Heart right ventricle (tissue), 16 donors: ENCODE results near the gene GTPBP4. TPM values are rescaled to one million over a fixed set of nuclear protein-coding genes. Genes with fewer than 3 reads are reported as not detected.

Experiments used
- ATAC-seq, 8 donors: fragments of 200-7000 bp; cut with Tn5 transposase; one replicate each; pipeline ENCODE4 v1.9.1; 2020; ENCODE audit warnings: mild to moderate bottlenecking in 8 of 8, moderate library complexity in 8 of 8, moderate number of reproducible peaks in 1 of 8
- DNase-seq, 2 donors: peaks; one replicate each; pipeline ENCODE4 v3.0.0-alpha.2; 2020
- H3K27ac ChIP-seq, 10 donors: fragments of 200-600 bp; sonication (generic) in 2 of 10; one replicate each; pipeline versions ENCODE4 v1.5.0 to v1.8.0; 2020 to 2022; ENCODE audit warnings: mild to moderate bottlenecking in 3 of 10
- H3K27me3 ChIP-seq, 7 donors: fragments of 200-600 bp; one replicate each; pipeline ENCODE4 v1.8.0; 2021 to 2022; ENCODE audit warnings: mild to moderate bottlenecking in 2 of 7
- H3K36me3 ChIP-seq, 9 donors: fragments of 200-600 bp; sonication (generic) in 1 of 9; one replicate each; pipeline versions ENCODE4 v1.5.0 to v1.8.0; 2020 to 2022; ENCODE audit warnings: mild to moderate bottlenecking in 2 of 9
- H3K4me1 ChIP-seq, 9 donors: fragments of 200-600 bp; sonication (generic) in 1 of 9; one replicate each; pipeline versions ENCODE4 v1.5.0 to v1.8.0; 2020 to 2022; ENCODE audit warnings: mild to moderate bottlenecking in 4 of 9
- H3K4me3 ChIP-seq, 10 donors: fragments of 200-600 bp; sonication (generic) in 2 of 10; one replicate each; pipeline versions ENCODE4 v1.5.0 to v1.8.0; 2020 to 2022; ENCODE audit warnings: mild to moderate bottlenecking in 7 of 10, moderate library complexity in 2 of 10
- H3K9me3 ChIP-seq, 11 donors: fragments of 200-600 bp in 10 of 11; sonication (generic) in 2 of 11; one replicate each; pipeline versions ENCODE4 v1.5.0 to v1.8.0; 2013 to 2022; ENCODE audit warnings: mild to moderate bottlenecking in 2 of 11, control low read depth in 1 of 11, moderate library complexity in 1 of 11
- CTCF ChIP-seq, 9 donors: fragments of 200-600 bp; sonication (generic) in 2 of 9; IDR thresholded peaks; one replicate each; pipeline versions ENCODE4 v1.5.0 to v1.8.0; 2021 to 2022; ENCODE audit warnings: antibody characterized with exemption in 9 of 9, mild to moderate bottlenecking in 5 of 9, moderate library complexity in 1 of 9
- WGBS, 2 donors: extraction: QIAGEN DNeasy Blood & Tissue Kit; methylation state at CpG; one replicate each; pipeline ENCODE4 v1.1.7; 2013; ENCODE audit warnings: inconsistent platforms in 1 of 2; 5-methylcytosine and 5-hydroxymethylcytosine counted together
- intact Hi-C, 10 donors: fragments of 100-400 bp; cut with DNase I; formaldehyde crosslinking; loops; one replicate each; pipeline versions ENCODE4 v1.11.1 to v1.14.2; 2022
- long read RNA-seq, 3 donors: library from polyadenylated mRNA; unstranded; transcript quantifications; one replicate each; pipeline ENCODE4 v2.0.0, GENCODE V29; 2020 to 2021
- polyA plus RNA-seq, 2 donors: library from polyadenylated mRNA; stranded (reverse); fragments of 200-250 nt; gene quantifications; one replicate each; pipeline ENCODE4 v1.2.3, GENCODE V29; 2013
- total RNA-seq, 10 donors: library from RNA; stranded (reverse); fragmentation: NEBNext Ultra II Directional in 3 of 10; extraction: Animal tissue kit (Norgen Biotek cat#: 25700) in 3 of 10; gene quantifications; one replicate each; pipeline versions ENCODE4 v1.2.1 to v1.2.4, GENCODE V29; 2021 to 2023
- donor health status: Arrhythmogenic right ventricular cardiomyopathy.
- donor health status: ischemic (EF 13 %, LVEDD 7.1; RV severe dilation, severe dysfunction).
- donor health status: healthy with polysubstance abuse.
- donor health status: DM: no; HTN: yes; CAD: no.
- donor health status: DM: no; HTN: no; CAD: no.
- donor health status: ischemic (EF 25% LVEDD 6.9; RV normal size, moderate dysfunction).
- donor health status: ischemic (EF 25% LVEDD 5.7; RV mildly dilated, moderate dysfunction).
- donor health status: healthy.
- donor health status: DM: yes; HTN: yes; CAD: no.
- donor health status: Ischemic cardiomyopathy.
- donor health status: ischemic (EF 35%, LVEDD 5.7; RV mildly dilated, moderate dysfunction).
- donor health status: nonischemic (EF 11% LVEDD 7.7; RV severe dilation, severe dysfunction).
- donor health status: DM: yes; HTN: yes; CAD: no.
- donor health status: PGD.
- donor health status: ischemic (EF 29% LVEDD 5.4; RV normal size, mild dysfunction).
- donor health status: nonischemic (EF 23%, LVEDD 6.1; RV moderate dilation, normal function).

Gene GTPBP4
- total RNA-seq (10 to 100 TPM; 25.0 to 41.4 (median 29.4) TPM), polyA plus RNA-seq (10 to 100 TPM; 13.0 to 44.9 TPM)
- long read RNA-seq, donor 1, full-length matches to known transcripts, result 27 of 43 reads
- long read RNA-seq, donor 1, partial matches to known transcripts, result 13 of 43 reads
- long read RNA-seq, donor 1, other reads (novel, unspliced or antisense), result 3 of 43 reads
- long read RNA-seq, donor 2, full-length matches to known transcripts, result 30 of 50 reads
- long read RNA-seq, donor 2, partial matches to known transcripts, result 18 of 50 reads
- long read RNA-seq, donor 2, other reads (novel, unspliced or antisense), result 2 of 50 reads
- long read RNA-seq, donor 3, full-length matches to known transcripts, result 34 of 93 reads
- long read RNA-seq, donor 3, partial matches to known transcripts, result 55 of 93 reads
- long read RNA-seq, donor 3, other reads (novel, unspliced or antisense), result 4 of 93 reads

GRCh38 chr10:987870-988666 is at the start of gene GTPBP4:
Gene GTPBP4 (plus strand): TSS chr10:988434. CDS start chr10:988480, 46 bp downstream.
- peak; percentile 98 to 100 (median 99) for ATAC-seq

GRCh38 chr10:938941-939678 is 49.1 kb upstream of the GTPBP4 start:
- peak in 2 of 8 donors; percentile 30 to 44 for ATAC-seq
- no peak overlapping the region for H3K4me3 ChIP-seq
- no peaks in the 10 kb centered on the region for H3K9me3 ChIP-seq
- no peaks in the 10 kb centered on the region for H3K27me3 ChIP-seq
- no peak for TF ChIP-seq CTCF (IDR thresholded peaks at IDR 0.05)
- peaks cover 0 to 6% (median 0%) of the 10 kb centered on the region in 9 donors for H3K4me1 ChIP-seq
- no peak overlapping the region for H3K27ac ChIP-seq
- no peak for DNase-seq
- WGBS, 2 donors, result 76 to 81% methylated on average over 10 of the region's 10 CpGs
- intact Hi-C loops, result loop anchor here in 3 of 10 donors (5.0 to 10.0 kb wide), 4 partner anchors 46 to 116 kb away; partner anchors contain the start of genes GTPBP4 (in 2 of the 3), IDI1 (in 1 of the 3) and WDR37 (in 1 of the 3)
- H3K36me3 ChIP-seq, result no peaks in the 10 kb centered on the region

More at GRCh38 chr10:987870-988666, at the start of gene GTPBP4:
- intact Hi-C loops, result loop anchor here in 8 of 10 donors (2.0 to 10.0 kb wide), 8 partner anchors 51 to 476 kb away; partner anchors contain the start of genes LARP4B (in 5 of the 8) and IDI1 (in 1 of the 8)
- Histone ChIP-seq H3K27ac (peak within 1 kb of the TSS; percentile 86 to 97 (median 94)), H3K4me3 (peak within 1 kb of the TSS; percentile 56 to 90 (median 80)), H3K27me3 (no peaks in the 10 kb centered on the region), H3K36me3 (peaks cover 0 to 20% (median 3%) of the 10 kb centered on the region in 9 donors), H3K9me3 (no peaks in the 10 kb centered on the region), H3K4me1 (peaks cover 9 to 39% (median 29%) of the 10 kb centered on the region in 9 donors)
- WGBS, 2 donors, result 0% methylated on average over 74 of the region's 74 CpGs
- peak; percentile 98 to 99 for DNase-seq
- TF ChIP-seq CTCF (IDR thresholded peaks at IDR 0.05), result peak in 6 of 9 donors; percentile 7 to 57 (median 38)

- intact Hi-C loops, result no loop called here
- no peak for DNase-seq
- TF ChIP-seq CTCF (IDR thresholded peaks at IDR 0.05), result no peak
- Histone ChIP-seq H3K27ac (peak overlapping the region in 2 of 10 donors; percentile 66 to 78), H3K4me1 (peaks cover 0 to 16% (median 0%) of the 10 kb centered on the region in 9 donors), H3K4me3 (no peak overlapping the region), H3K27me3 (no peaks in the 10 kb centered on the region), H3K9me3 (no peaks in the 10 kb centered on the region), H3K36me3 (no peaks in the 10 kb centered on the region)
- 93 to 96% methylated on average over 17 of the region's 17 CpGs for WGBS, 2 donors
- no peak for ATAC-seq
Measured at GRCh38 chr10:943334-944033, 44.8 kb upstream of the GTPBP4 start.
